Neuron (in vitro differentiated cells): ENCODE results near the gene SORL1-AS1.
"Not testable (repeated sequence)": the region's sequence is repeated elsewhere in the genome, so short reads cannot be mapped to it uniquely, and the experiment has no call there.

ENCODE experiments used
- H2AFZ ChIP-seq: one replicate; pipeline ENCODE4 v1.6.1; 2013; ENCODE audit warnings: low read depth, mild to moderate bottlenecking, inconsistent platforms, low read length, moderate library complexity
- H3K27me3 ChIP-seq: one replicate; pipeline ENCODE4 v1.6.1; 2013; ENCODE audit warnings: low read length; ENCODE audit not compliant: insufficient read depth
- H3K36me3 ChIP-seq: one replicate; pipeline ENCODE4 v1.6.1; 2013; ENCODE audit warnings: low read length; ENCODE audit not compliant: insufficient read depth
- H3K4me1 ChIP-seq: one replicate; pipeline ENCODE4 v1.6.1; 2013; ENCODE audit warnings: low read length; ENCODE audit not compliant: insufficient read depth
- H3K4me3 ChIP-seq: 2 replicates; pipeline ENCODE4 v1.5.1; 2013; ENCODE audit warnings: mild to moderate bottlenecking, low read length, moderate library complexity
- H3K9me3 ChIP-seq: one replicate; pipeline ENCODE4 v1.6.1; 2013; ENCODE audit warnings: low read length

SORL1-AS1 gene

GRCh38 chr11:121482231-121483129, 29.7 kb upstream of the SORL1-AS1 start:
- no peaks in the 10 kb centered on the region for H3K4me1 ChIP-seq
- no peak overlapping the region for H3K4me3 ChIP-seq
- H3K36me3 ChIP-seq = peaks cover 10% of the 10 kb centered on the region
- H2AFZ ChIP-seq = no peak overlapping the region
- H3K9me3 ChIP-seq = peaks cover 4% of the 10 kb centered on the region
- no peaks in the 10 kb centered on the region for H3K27me3 ChIP-seq

- not testable (repeated sequence) for H3K4me1 ChIP-seq, H3K4me3 ChIP-seq, H3K9me3 ChIP-seq, H3K27me3 ChIP-seq, H2AFZ ChIP-seq
- H3K36me3 ChIP-seq = peaks cover 13% of the 10 kb centered on the region
Observed at GRCh38 chr11:121481484-121482230, 28.9 kb upstream of the SORL1-AS1 start.

- Histone ChIP-seq H3K4me3 (no peak overlapping the region), H3K27me3 (no peaks in the 10 kb centered on the region)
Observed at GRCh38 chr11:121479698-121480238, 27.0 kb upstream of the SORL1-AS1 start.

GRCh38 chr11:121478895-121479697, 26.3 kb upstream of the SORL1-AS1 start:
- H3K27me3 ChIP-seq = no peaks in the 10 kb centered on the region
- no peak overlapping the region for H2AFZ ChIP-seq
- no peak overlapping the region for H3K4me3 ChIP-seq
- H3K4me1 ChIP-seq = no peaks in the 10 kb centered on the region
- H3K9me3 ChIP-seq = peaks cover 4% of the 10 kb centered on the region
- H3K36me3 ChIP-seq = peaks cover 13% of the 10 kb centered on the region

More at GRCh38 chr11:121479698-121480238, 27.0 kb upstream of the SORL1-AS1 start:
- H3K36me3 ChIP-seq = peaks cover 13% of the 10 kb centered on the region
- H2AFZ ChIP-seq = no peak overlapping the region
- H3K9me3 ChIP-seq = peaks cover 4% of the 10 kb centered on the region
- H3K4me1 ChIP-seq = no peaks in the 10 kb centered on the region

DNA sequence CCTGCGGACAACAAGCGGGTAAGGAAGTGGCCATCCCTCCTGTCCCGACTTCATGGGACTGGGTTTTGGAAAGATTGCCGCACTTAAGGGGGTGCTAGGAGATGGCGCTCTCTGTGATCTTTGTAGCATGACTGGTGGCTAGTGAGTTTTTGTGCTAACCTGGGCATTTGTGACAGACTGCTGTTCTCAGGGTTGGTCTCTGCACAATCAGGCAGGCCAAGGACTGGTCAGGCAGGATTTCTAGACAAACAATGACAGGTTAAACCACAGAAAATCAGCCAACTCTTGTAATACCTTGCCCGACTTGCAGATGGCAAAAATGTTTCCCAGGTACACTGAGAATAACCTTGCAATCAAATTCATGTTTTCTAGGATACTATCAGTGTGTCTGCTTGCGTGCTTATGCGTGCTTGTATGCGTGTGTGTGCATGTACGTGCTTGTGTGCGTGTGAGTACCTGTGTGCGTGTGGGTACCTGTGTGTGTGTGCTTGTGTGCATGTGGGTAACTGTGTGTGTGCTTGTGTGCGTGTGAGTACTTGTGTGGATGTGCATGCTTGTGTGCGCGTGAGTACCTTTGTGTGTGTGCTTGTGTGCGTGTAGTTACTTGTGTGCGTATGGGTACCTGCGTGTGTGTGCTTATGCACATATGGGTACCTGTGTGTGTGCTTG, 25.6 kb upstream of the SORL1-AS1 start:
- peaks cover 13% of the 10 kb centered on the region for H3K36me3 ChIP-seq
- H3K4me1 ChIP-seq = no peaks in the 10 kb centered on the region
- no peak overlapping the region for H2AFZ ChIP-seq
- H3K27me3 ChIP-seq = no peaks in the 10 kb centered on the region
- H3K4me3 ChIP-seq = no peak overlapping the region
- H3K9me3 ChIP-seq = peaks cover 4% of the 10 kb centered on the region

- Histone ChIP-seq H3K27me3 (no peaks in the 10 kb centered on the region), H3K4me1 (no peaks in the 10 kb centered on the region), H3K36me3 (peaks cover 13% of the 10 kb centered on the region), H3K9me3 (peaks cover 4% of the 10 kb centered on the region), H2AFZ (no peak overlapping the region), H3K4me3 (no peak overlapping the region)
Observed at GRCh38 chr11:121476379-121477032, 23.7 kb upstream of the SORL1-AS1 start.

DNA sequence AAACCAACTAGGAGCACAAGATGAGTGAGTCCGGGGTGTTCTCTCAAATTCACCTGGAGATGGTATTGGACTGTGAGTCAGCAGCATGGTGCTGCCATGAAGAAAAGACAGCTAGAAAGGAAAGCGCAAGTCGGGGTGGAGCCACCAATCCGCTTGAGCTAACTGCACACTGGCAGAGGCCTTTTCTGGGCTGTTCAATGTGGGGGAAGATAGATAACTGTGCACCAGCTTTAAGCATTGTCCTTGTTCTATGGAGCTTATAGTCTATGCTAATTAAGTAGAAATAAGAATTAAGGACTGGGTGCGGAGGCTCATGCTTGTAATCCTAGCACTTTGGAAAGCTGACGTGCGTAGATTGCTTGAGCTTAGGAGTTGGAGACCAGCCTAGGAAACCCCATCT, 21.9 kb upstream of the SORL1-AS1 start:
- no peaks in the 10 kb centered on the region for H3K27me3 ChIP-seq

DNA sequence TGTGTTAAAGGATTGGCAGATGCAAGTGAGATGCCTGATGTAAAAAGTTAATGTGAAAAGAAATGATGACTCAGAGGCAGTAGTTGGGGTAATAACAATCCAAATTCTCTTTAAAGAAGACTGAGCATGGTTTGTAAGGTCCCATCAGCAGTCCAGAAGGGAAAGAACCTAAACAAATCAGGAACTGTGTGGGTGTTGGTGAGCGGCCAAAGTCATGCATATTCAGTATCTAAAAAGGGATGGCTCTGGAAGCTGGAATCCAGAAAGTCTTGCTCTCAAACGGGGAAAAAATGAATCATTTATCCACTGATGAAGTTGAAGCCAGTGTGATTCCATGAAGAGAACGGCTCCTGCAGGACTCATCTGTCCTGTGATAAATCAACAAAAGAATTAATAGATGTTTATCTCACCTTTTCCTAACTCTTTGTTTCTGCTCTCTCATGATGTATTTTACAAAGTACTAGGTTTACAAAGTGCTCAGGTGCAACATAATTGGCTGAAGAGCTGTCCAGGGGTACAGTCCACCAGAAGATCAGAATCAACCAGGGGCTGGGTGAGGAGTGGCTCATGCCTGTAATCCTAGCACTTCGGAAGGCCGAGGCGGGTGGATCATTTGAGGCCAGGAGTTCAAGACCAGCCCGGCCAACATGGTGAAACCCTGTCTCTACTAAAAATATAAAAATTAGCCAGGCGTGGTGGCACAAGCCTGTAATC, 20.5 kb upstream of the SORL1-AS1 start:
- H3K4me3 ChIP-seq = no peak overlapping the region
- no peaks in the 10 kb centered on the region for H3K4me1 ChIP-seq
- H3K36me3 ChIP-seq = peaks cover 15% of the 10 kb centered on the region
- H3K27me3 ChIP-seq = no peaks in the 10 kb centered on the region
- H2AFZ ChIP-seq = no peak overlapping the region
- no peaks in the 10 kb centered on the region for H3K9me3 ChIP-seq

More for the DNA sequence above, 21.9 kb upstream of the SORL1-AS1 start:
- H2AFZ ChIP-seq = no peak overlapping the region
- H3K4me3 ChIP-seq = no peak overlapping the region
- peaks cover 22% of the 10 kb centered on the region for H3K36me3 ChIP-seq
- no peaks in the 10 kb centered on the region for H3K4me1 ChIP-seq
- peaks cover 4% of the 10 kb centered on the region for H3K9me3 ChIP-seq

GRCh38 chr11:121472312-121472711, 19.5 kb upstream of the SORL1-AS1 start:
- Histone ChIP-seq H2AFZ (no peak overlapping the region), H3K36me3 (peaks cover 10% of the 10 kb centered on the region), H3K4me1 (no peaks in the 10 kb centered on the region), H3K27me3 (no peaks in the 10 kb centered on the region), H3K9me3 (no peaks in the 10 kb centered on the region), H3K4me3 (no peak overlapping the region)

- H3K27me3 ChIP-seq = no peaks in the 10 kb centered on the region
Observed at GRCh38 chr11:121471167-121471566, 18.4 kb upstream of the SORL1-AS1 start.

GRCh38 chr11:121469910-121470309, 17.1 kb upstream of the SORL1-AS1 start:
- Histone ChIP-seq H3K36me3 (peaks cover 9% of the 10 kb centered on the region), H3K9me3 (no peaks in the 10 kb centered on the region), H3K4me1 (peaks cover 6% of the 10 kb centered on the region), H3K4me3 (no peak overlapping the region), H2AFZ (no peak overlapping the region), H3K27me3 (no peaks in the 10 kb centered on the region)

More at GRCh38 chr11:121471167-121471566, 18.4 kb upstream of the SORL1-AS1 start:
- H3K4me1 ChIP-seq = peaks cover 6% of the 10 kb centered on the region
- H2AFZ ChIP-seq = no peak overlapping the region
- H3K9me3 ChIP-seq = no peaks in the 10 kb centered on the region
- H3K36me3 ChIP-seq = peaks cover 9% of the 10 kb centered on the region
- no peak overlapping the region for H3K4me3 ChIP-seq
